ENCODE data around the gene DPPA3.
"Not testable (repeated sequence)": the region's sequence is repeated elsewhere in the genome, so short reads cannot be mapped to it uniquely, and the experiment has no call there.

DPPA3 gene

DNA sequence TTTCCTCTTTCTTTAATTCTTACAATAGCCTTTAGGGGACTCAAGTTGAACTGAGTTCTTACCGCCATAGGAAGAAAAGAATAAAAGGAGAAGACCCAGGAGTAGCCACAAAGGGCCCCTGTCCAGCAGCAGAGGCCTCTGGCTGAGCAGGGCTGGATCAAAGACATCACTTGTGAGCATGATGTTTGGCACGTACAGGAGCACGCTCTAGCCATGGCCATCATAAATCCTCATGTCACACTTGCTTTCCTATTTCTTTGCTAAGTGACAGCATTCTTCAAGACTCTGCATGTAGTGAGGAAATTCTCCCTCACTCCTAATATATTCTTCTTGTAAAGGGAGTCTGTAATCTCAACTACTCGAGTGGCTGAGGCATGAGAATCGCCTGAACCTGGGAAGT, 20.3 kb downstream of the DPPA3 start:
- no peak for TF ChIP-seq ZFX (IDR thresholded peaks at IDR 0.05; ENCODE audit: borderline replicate concordance)
- TF ChIP-seq, protein P1, sequence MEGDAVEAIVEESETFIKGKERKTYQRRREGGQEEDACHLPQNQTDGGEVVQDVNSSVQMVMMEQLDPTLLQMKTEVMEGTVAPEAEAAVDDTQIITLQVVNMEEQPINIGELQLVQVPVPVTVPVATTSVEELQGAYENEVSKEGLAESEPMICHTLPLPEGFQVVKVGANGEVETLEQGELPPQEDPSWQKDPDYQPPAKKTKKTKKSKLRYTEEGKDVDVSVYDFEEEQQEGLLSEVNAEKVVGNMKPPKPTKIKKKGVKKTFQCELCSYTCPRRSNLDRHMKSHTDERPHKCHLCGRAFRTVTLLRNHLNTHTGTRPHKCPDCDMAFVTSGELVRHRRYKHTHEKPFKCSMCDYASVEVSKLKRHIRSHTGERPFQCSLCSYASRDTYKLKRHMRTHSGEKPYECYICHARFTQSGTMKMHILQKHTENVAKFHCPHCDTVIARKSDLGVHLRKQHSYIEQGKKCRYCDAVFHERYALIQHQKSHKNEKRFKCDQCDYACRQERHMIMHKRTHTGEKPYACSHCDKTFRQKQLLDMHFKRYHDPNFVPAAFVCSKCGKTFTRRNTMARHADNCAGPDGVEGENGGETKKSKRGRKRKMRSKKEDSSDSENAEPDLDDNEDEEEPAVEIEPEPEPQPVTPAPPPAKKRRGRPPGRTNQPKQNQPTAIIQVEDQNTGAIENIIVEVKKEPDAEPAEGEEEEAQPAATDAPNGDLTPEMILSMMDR (IDR thresholded peaks at IDR 0.05): no peak
- no peak overlapping the region for H3K27ac ChIP-seq

DNA sequence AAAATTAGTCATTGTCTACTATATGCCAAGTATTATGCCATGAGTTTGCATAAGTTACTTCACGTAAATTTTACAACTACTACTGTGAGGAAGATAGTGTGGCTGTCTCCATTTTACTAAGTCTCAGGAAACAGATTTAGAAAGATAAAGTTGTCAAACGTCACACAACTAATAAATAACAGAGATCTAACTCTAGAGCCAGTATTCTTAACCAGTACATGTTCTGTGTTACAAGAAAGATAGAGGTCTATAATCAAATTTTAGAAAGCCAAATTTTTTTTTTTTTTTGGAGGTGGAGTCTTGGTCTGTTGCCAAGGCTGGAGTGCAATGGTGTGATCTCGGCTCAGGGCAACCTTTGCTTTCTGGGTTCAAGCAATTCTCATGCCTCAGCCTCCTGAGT, 21.8 kb downstream of the DPPA3 start:
- TF ChIP-seq, protein P1 (IDR thresholded peaks at IDR 0.05): no peak
- no peak for TF ChIP-seq ZFX (IDR thresholded peaks at IDR 0.05; ENCODE audit: borderline replicate concordance)

GRCh38 chr12:7747246-7747645, 36.0 kb downstream of the DPPA3 start, which contains the start of gene CLEC4C:
Gene CLEC4C (minus strand): TSS chr12:7747375. CDS start chr12:7747348, 27 bp downstream.
- H3K27ac ChIP-seq: no peak within 1 kb of the TSS
- TF ChIP-seq ZFX (IDR thresholded peaks at IDR 0.05; ENCODE audit: borderline replicate concordance): no peak
- TF ChIP-seq, protein P1 (IDR thresholded peaks at IDR 0.05): no peak

More for the DNA sequence above, 21.8 kb downstream of the DPPA3 start:
- no peak overlapping the region for H3K27ac ChIP-seq

DNA sequence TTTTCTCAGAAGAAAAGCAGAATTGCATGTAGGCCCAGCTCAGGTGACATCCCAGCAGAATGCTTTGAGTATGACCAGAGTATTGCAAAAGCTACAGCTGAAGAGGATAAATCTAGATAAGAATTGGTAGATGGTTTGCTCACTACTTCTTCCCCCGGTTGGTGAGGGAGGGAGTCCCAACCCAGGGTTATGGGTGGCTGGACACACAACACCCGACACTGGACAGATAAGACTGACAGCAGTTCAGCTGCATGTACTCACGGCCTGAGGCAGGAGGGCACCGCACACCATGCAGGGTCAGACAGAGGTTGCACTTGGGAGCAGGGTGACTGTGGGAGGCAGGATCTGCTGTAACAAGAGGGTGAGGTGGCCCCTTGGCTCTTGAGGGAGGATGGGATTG, 37.6 kb downstream of the DPPA3 start:
- TF ChIP-seq ZFX (IDR thresholded peaks at IDR 0.05; ENCODE audit: borderline replicate concordance): no peak
- TF ChIP-seq, protein P1 (IDR thresholded peaks at IDR 0.05): no peak
- H3K27ac ChIP-seq: no peak overlapping the region

GRCh38 chr12:7749442-7749841, 38.2 kb downstream of the DPPA3 start:
- TF ChIP-seq, protein P1 (IDR thresholded peaks at IDR 0.05): no peak
- no peak for TF ChIP-seq ZFX (IDR thresholded peaks at IDR 0.05; ENCODE audit: borderline replicate concordance)
- no peak overlapping the region for H3K27ac ChIP-seq

DNA sequence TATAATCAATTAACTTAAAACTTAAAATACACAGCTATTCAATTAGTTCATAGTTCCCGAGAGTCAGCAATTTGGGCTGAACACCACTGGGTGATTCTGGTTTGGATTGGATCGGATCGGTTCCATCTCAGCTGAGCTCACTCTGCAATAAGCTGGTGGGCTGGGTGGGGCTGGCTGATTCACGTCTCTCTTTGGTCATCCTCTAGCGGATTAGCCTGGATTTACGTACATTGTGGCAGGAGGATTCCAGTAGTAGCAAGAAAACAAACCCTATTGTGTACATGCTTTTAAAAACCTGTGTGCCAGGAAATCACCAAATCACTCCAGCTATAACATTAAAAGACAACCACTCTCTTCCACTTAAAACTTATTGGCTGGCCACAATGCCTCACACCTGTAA, 39.1 kb downstream of the DPPA3 start:
- H3K27ac ChIP-seq: no peak overlapping the region
- no peak for TF ChIP-seq ZFX (IDR thresholded peaks at IDR 0.05; ENCODE audit: borderline replicate concordance)
- TF ChIP-seq, protein P1 (IDR thresholded peaks at IDR 0.05): no peak

GRCh38 chr12:7751394-7751793, 40.2 kb downstream of the DPPA3 start:
- H3K27ac ChIP-seq: peak overlapping the region; percentile 56
- TF ChIP-seq, protein P1 (IDR thresholded peaks at IDR 0.05): no peak
- TF ChIP-seq ZFX (IDR thresholded peaks at IDR 0.05; ENCODE audit: borderline replicate concordance): no peak

DNA sequence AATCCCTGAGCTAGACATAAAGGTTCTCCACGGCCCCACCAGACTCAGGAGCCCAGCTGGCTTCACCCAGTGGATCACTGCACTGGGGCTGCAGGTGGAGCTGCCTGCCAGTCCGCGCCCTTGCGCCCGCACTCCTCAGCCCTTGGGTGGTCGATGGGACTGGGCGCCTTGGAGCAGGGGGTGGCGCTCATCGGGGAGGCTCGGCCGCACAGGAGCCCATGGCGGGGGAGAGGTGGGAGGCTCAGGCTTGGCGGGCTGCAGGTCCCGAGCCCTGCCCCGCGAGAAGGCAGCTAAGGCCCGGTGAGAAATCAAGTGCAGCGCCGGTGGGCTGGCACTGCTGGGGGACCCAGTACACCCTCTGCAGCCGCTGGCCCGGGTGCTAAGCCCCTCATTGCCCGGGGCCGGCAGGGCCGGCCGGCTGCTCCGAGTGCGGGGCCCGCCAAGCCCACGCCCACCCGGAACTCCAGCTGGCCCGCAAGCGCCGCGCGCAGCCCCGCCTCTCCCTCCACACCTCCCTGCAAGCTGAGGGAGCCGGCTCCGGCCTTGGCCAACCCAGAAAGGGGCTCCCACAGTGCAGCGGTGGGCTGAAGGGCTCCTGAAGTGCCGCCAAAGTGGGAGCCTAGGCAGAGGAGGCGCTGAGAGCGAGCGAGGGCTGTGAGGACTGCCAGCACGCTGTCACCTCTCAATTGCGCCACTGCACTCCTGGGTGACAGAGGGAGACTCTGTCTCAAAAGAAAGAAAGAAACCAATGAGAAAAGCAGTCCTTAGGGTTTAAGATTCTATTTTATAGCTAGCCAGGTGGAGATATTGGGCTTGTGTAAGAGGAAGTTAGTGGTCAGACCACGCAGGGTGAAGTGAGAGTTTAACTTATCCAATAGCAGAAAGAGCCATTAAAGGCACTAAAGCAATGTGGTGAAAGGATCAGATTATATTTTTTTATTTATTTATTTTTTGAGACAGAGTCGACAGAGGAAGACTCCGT, 41.0 kb downstream of the DPPA3 start:
- H3K27ac ChIP-seq: peak overlapping the region; percentile 56

- not testable (repeated sequence) for H3K27ac ChIP-seq
These were observed 44.4 kb downstream of the DPPA3 start for GRCh38 chr12:7755668-7756067.
